ENCODE measurements around the gene CYP24A1.

Gene CYP24A1

DNA sequence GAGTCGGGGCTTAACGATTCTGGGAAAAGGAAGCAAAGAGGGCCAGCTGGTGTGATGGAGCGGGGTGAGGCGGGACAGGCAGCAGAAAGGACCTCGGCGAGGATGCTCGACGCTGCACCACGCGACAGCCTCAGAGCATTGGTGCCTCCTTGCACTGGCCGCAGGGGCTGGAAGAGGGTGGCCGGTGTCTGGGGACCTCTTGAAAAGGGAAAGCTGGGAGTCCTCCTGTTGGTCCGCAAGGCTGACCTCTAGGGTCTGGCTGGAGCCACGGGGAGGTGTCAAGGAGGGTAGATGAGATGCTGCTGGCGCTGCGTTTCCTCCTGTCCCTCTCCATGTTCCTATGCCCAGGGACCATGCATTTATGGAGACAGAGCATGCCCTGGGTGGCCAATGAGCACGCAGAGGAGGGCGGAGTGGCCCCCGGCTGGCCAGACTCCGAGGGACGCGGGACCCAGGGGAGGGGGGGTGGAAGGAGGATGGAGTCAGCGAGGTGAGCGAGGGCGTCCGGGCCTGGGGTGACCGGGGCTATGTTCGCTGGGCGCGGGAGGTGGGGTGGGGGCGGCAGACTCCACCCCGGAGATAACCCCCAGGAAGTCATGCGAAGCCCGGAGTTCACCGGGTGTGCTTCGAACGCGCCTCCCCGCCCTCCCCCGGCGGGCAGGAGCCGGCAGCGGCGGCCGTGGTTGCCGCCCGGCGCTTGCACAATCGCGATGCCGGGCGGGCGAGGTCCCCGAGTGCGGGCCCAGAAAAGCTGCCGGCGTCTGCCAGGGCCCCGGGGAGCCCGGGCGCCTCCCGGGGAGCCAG is at the start of gene CYP24A1:
CYP24A1 (minus strand) TSS at position 334 of the 804 bp plus-strand sequence. CDS start 407 bp downstream, outside the sequence.
- DNase-seq (ENCODE audit: low read depth) = no peak
- H3K4me3 ChIP-seq (ENCODE audit: low read depth, low read length) = peak within 1 kb of the TSS; percentile 1

DNA sequence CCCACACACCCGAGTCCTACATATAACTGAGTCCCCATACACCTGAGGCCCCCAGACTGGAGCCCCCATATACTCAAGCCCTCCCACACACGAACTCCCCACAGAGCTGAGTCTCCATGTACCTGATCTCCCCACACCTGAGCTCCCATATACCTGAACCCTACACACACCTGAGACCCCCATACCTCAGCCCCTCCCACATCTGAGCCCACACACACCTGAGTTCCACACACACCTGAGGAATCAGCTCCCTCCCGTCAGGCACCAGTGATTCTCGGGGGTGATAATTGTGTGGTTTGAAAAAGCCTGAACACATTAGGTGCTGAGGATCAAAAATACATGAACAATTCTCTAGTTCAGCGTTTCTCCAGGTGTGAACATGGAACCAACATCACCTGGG is 49.5 kb upstream of the CYP24A1 start:
- no peak overlapping the region for H3K4me3 ChIP-seq (ENCODE audit: low read depth, low read length)
- DNase-seq (ENCODE audit: low read depth) = no peak

DNA sequence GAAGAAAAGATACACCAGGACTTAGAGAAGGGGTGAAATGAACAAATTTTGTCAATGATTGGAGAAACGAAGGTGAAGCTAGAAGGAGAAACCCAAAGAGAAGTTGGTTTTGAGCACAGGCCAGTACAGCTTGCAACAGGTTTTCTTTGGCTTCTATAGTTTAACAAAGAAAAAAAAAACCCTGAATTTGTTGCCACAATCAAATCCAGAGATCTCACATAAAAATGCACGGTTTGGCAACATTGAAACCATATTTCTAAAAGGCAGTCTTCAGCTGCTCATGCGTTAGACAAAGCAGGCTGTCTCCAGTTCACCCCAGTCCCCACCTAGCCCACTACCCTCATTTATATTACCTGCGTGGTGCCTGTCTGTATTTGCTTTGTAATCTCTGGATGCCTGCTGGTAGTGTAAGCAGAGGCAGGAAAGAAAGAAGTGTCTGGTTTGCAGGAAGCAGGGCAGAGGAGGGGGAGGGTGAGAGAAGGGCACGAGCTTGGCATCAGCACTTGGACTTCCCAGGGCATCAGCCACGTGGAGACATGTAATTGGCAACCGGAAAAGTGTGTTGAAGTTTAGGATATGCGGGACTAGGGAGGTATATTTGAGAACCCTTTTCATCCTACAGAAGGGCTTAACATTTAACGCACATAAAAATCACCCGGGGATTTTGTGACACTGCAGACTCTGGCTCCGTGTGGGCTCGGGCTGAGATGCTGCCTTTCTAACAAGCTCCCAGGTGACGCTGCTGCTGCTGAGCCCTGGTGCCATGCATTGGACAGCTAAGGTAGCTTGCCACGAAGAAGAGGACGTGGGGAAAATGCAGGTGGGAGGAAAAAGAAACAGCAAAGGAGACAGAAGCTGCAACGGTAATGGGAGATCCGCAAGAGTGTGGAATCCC is 48.5 kb upstream of the CYP24A1 start:
- no peak overlapping the region for H3K4me3 ChIP-seq (ENCODE audit: low read depth, low read length)
- DNase-seq (ENCODE audit: low read depth) = no peak

DNA sequence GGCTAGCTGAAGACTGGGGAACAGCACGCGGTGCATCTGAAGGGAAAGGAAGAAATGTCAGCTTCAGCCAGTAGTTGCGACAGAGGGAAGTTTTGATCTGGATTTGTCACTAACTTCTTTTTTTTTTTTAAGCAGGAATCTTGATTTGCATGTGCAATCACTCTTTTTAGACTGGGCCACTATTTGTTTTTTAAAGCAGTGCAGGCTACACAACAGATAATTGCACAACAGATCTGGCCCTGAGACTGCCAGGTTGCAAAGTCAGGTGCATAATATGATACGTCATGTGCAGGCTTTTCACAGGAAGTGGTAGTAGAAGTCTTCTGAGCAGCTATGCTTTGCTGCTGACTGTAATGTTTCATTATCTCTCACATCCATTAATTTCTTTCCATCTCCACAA is 47.6 kb upstream of the CYP24A1 start:
- DNase-seq (ENCODE audit: low read depth) = no peak
- no peak overlapping the region for H3K4me3 ChIP-seq (ENCODE audit: low read depth, low read length)

DNA sequence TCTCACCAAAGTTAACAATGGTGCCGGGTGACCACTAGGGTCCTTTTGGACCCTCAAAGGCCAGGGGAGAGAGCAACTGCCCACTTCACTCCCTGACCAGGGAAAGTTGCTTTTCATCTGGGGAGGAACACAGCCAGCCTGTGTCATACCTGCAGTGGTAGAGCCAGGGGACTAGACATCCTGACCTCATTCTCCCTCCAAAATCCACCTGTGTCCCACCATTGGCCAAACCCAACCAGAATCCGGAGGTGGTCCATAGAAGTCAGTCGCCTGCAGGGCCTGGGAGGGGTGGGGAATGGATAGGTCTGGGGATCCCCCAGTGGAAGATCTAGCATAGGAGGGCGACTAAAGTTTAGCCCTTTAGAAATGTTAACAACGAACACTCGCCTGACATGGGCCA is 46.9 kb upstream of the CYP24A1 start:
- DNase-seq (ENCODE audit: low read depth) = no peak
- H3K4me3 ChIP-seq (ENCODE audit: low read depth, low read length) = no peak overlapping the region

DNA sequence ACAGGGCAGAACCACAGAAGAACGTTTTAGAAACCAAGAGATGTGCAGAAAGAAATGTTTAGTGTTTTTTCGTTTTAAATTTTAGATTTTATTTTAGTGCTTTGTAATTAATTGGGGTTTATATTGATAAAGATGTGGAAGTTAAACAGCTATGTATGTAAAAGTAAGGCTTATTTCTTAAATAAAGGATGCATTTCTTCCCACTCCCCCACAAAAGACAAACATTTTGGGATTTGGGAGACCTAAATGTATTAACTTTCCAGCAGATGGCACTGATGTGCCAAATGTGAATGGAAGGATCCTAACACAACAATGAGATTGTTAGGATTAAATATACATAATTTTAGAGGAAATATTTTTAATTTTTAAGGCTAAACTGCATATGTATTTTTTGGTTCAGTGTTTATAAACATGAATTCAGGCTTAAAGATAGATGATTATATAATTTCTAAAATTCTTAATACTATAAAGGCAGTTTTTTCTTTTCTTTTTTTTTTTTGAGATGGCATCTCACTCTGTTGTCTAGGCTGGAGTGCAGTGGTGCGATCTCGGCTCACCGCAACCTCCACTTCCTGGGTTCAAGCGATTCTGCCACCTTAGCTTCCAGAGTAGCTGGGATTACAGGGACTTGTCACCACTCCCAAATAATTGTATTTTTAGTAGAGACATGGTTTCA is 46.1 kb upstream of the CYP24A1 start:
- no peak overlapping the region for H3K4me3 ChIP-seq (ENCODE audit: low read depth, low read length)
- DNase-seq (ENCODE audit: low read depth) = no peak

DNA sequence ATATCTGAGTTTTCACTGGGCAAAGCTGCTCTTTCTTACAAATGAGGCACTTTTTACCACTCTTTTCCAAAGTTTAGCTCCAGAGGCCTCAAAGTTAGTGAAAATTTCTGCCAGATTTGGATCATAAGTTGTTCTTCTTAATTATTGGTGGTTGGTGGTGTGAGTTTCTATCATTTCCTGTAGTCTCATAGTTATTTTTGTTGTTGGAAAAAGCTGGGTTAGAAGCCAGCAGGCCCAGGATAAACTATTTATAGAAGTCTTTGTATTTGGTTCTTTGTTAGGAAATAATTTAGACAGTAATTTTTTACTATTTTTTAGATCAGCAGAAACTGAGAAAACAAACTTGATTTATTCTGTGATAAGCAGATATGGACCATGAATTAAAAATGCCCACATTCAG is 44.7 kb upstream of the CYP24A1 start:
- DNase-seq (ENCODE audit: low read depth) = no peak
- H3K4me3 ChIP-seq (ENCODE audit: low read depth, low read length) = no peak overlapping the region

DNA sequence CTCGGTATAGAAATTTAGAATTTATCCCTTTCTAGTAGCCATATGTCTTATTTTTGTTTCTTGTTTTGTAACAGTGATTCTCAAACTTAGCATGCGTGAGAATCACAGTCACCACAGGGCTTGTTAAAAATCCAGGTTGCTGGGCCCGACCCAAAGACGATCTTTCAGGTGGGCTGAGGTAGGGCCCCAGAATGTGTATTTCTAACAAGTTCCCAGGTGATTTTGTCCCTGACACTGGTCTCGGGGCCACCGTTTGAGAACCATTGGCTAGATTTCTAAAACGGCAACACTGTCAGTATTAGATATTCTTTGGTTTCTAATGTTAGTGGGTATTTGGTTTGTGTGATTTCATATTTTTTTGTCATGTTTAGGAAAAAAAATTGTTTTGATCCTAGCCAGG is 44.0 kb upstream of the CYP24A1 start:
- DNase-seq (ENCODE audit: low read depth) = no peak

DNA sequence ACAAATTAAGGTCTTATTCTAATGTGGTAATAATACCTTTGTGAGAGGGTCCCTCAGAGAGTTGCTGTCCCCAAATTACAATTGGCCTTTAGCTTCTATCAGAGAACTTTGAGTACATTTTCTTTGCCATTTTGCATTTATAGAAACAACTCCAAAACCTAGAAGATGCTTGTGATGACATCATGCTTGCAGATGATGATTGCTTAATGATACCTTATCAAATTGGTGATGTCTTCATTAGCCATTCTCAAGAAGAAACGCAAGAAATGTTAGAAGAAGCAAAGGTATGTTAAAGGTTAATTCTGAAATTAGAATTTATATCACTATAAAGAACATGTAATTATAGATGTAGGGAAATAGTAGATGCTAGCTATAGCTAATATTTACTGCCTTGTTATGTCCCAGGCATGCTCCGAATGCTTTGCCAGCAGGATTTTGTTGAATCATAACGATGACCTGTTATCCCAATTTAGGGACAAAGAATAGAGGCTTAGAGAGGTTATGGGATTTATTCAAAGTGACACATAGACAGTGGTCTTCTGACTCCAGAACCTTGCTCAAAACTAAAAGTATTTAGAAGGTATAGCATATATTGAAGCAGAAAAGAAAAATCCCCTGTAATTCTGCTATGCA is 41.5 kb upstream of the CYP24A1 start:
- DNase-seq (ENCODE audit: low read depth) = no peak
- H3K4me3 ChIP-seq (ENCODE audit: low read depth, low read length) = no peak overlapping the region

More for the DNA sequence above, 44.0 kb upstream of the CYP24A1 start:
- no peak overlapping the region for H3K4me3 ChIP-seq (ENCODE audit: low read depth, low read length)

DNA sequence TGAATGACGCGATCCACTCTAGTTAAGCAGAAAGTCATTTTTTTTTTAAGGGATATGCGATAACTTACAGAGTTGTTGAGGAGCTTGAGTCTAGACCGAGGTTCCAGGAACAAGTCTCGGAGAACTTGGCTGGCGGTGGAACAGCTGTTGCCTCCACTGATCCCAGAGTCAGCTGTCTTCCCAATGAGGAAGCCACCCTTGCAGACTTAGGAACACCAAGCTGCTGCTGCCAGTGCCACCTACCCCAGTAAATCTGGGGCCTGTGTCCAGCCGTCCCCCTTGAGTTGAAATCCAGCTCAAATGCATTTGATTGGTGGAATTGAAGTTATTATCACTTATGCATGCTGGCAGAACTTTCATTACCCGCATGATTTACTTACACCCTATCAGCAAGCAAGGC is 40.8 kb upstream of the CYP24A1 start:
- no peak overlapping the region for H3K4me3 ChIP-seq (ENCODE audit: low read depth, low read length)
- no peak for DNase-seq (ENCODE audit: low read depth)

DNA sequence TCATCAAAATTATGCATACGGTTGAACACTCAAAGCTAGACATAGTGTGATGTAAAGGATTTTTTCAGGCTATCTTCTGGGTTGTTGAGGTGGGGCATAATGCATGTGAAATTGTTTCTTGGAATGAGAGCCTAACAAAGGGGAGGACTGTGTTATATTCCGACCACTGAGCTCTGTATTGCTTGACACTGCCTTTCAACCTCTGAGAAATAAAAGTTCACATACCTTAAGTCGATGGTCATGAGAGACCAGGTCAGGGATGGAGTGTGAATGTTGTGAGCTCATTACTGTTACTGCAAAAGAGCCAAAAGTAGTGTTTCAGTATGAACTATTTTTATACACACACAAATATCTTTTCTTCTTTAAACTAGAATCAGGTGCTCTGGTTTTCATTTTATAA is 39.1 kb upstream of the CYP24A1 start:
- no peak for DNase-seq (ENCODE audit: low read depth)

DNA sequence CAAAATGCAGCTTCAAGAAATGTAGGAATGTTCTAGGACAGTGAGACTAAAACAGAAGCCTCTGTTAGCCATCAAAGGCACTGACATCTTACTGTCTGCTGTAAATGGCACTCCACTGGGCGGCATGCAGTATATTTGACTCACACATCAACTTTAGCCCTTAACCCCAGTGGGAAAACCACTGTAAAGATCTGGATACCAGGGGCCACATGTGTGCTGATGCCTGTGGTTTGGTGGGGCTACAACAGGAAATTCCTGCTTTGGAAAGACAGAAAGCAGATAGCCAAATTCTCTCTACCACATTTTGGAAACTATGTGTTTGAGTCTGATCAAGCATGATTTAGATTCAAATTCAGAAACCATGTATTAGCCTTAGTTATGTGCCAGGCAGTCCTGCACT is 38.4 kb upstream of the CYP24A1 start:
- no peak overlapping the region for H3K4me3 ChIP-seq (ENCODE audit: low read depth, low read length)
- DNase-seq (ENCODE audit: low read depth) = peak; percentile 62

More for the DNA sequence above, 39.1 kb upstream of the CYP24A1 start:
- no peak overlapping the region for H3K4me3 ChIP-seq (ENCODE audit: low read depth, low read length)

DNA sequence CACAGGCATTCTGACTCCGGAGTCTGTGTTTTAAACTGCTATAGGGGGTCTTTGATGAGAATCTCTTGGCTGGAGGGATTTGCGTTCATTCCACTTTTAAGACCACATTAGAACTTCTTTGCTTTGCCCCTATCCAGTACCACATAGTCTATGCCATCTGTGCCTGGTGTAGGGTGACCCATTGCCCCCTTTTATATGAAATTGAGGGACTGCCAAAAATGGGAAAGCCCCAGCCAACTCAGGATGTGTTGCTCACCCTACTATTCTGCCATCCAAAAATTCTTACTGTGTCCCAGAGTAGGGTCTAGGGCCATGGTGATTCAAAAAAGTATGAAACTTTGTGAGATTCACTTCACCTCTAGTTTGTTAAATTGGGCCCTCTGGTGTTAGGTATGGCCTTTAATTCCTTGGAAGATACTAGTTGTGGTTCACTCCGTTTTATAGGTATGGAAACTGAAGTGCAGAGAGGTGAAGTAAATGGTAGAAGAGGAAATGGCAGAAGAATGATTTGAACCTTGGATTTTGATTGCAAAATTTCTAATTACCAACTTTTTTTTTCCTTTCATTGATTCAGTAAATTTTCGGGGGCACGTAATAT is 35.5 kb upstream of the CYP24A1 start:
- peak overlapping the region; percentile 82 for H3K4me3 ChIP-seq (ENCODE audit: low read depth, low read length)
- DNase-seq (ENCODE audit: low read depth) = no peak

DNA sequence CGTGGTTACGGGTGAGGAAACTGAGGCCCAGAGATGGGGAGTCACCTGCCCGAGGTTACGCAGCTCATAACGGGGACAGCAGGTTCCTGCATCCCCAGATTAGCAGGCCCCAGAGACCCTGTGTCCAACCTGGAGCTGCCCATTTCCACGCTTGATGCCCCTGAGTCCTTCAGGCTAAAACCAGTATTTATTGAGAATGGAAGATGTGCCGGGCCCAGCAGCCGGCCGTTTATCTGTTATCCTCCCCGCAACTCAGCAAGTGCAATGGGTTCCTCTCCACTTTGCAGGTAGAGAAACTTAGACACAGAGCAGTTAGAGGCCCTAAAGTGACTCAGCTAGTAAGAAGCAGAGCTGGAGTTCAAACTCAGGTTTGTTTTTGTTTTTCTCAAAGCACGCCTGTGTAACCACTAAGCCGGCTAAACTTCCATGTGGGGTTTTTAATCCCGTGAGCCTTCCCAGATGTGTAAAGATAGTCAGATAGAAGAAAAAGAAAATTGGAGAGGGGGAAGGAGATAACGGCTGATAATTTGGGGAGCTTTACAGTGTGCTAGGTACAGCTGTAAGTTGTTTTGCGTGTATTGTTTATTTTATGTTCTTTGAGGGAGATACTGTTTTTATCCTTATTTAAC is 34.9 kb upstream of the CYP24A1 start:
- DNase-seq (ENCODE audit: low read depth) = no peak
- H3K4me3 ChIP-seq (ENCODE audit: low read depth, low read length) = peak overlapping the region; percentile 82

DNA sequence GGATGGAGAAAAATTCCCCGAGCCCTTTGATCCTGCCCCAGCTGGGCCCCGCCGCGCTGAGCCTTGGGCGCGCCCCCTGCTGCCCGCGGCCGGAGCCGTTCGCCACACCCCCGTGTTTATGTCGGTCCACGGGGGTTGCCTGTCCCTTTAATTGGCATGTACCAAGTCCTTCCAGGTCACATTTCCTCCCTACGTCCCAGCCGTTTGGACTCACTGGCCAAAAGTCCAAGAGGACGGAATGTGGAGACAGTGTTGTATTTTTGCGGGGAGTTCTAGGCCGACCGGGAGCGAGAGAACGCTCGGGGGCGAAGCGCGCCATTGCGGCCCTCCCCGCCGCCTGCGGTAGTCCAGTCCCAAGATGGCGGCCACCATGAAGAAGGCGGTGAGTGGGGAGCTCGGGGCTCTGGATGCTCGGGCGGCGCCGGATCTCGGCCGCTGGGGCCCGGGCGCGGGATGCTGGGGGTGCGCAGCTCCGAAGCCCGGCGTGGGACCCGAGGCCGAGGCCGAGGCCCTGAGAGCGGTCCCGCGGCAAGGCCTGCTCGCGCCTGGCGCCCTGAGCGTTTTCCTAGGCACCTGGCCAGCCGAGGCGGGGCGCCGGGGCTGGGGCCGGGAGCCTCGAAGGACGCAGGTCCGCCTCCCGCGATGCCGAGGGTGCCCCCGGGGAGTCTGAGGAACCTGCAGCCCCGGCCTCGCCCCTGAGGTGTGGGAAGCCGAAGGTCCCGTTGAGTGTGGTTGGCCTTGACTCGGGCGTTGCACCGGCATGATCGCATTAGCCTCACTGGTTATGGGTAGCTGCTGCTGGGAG is 34.2 kb upstream of the CYP24A1 start, which contains the start of gene PFDN4:
PFDN4 (plus strand) TSS at position 345 of the 805 bp plus-strand sequence; CDS start at position 359, 14 bp downstream.
- peak within 1 kb of the TSS; percentile 82 for H3K4me3 ChIP-seq (ENCODE audit: low read depth, low read length)
- DNase-seq (ENCODE audit: low read depth) = peak; percentile 41

DNA sequence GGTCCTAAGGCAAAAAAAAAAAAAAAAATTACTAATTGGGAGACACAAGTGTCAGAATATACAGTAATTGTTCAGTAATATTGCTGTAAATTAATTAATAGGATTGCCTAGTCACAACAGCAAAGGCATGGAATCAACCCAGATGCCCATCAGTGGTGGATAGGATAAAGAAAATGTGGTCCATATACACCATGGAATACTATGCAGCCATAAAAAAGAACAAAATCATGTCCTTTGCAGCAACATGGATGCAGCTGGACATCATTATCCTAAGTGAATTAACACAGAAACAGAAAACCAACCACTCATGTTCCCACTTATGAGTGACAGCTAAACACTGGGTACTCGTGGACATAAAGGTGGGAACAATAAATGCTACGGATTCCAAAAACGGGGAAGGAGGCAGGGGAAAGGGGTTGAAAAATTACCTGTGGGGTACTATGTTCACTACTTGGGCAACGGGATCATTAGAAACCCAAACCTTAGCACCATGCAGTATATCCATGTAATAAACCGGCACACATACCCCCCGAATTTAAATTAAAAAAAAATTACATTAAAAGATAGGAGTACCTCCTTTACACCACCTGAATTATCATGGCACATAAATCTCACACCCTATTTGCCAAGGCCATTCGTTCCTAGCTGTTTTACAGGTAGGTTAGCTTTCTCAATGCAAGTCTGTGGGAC is 33.4 kb upstream of the CYP24A1 start:
- H3K4me3 ChIP-seq (ENCODE audit: low read depth, low read length) = peak overlapping the region; percentile 82

DNA sequence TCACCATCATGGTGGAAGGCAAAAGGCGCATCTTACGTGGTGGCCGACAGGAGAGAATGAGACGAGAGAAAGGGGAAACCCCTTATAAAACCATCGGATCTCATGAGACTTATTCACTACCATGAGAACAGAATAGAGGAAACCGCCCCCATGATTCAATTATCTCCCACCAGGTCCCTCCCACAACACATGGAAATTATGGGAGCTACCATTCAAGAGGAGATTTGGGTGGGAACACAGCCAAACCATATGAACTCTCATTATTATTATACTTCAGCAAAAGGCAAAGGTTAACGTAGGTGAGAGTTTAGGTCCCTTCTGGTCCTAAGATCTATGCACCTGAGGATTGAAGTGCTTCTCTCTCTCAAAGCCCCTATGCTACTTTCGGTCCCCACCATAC is 31.7 kb upstream of the CYP24A1 start:
- no peak overlapping the region for H3K4me3 ChIP-seq (ENCODE audit: low read depth, low read length)
- no peak for DNase-seq (ENCODE audit: low read depth)

More for the DNA sequence above, 33.4 kb upstream of the CYP24A1 start:
- no peak for DNase-seq (ENCODE audit: low read depth)

All from skeletal muscle cell (primary cell).